Tibial nerve (tissue), 4 donors: Measurements from ENCODE around the gene MAP1LC3B. TPM values are rescaled to one million over a fixed set of nuclear protein-coding genes. Genes with fewer than 3 reads are reported as not detected.
"Not testable (repeated sequence)": the region's sequence is repeated elsewhere in the genome, so short reads cannot be mapped to it uniquely, and the experiment has no call there.

Experiments used
- DNase-seq, 2 donors: peaks; one replicate each; pipeline ENCODE4 v3.0.0-alpha.2; 2019; ENCODE audit warnings: low spot score in 2 of 2
- H3K27ac ChIP-seq, 4 donors: fragments of 200-600 bp; sonication (generic) in 3 of 4; one replicate each; pipeline ENCODE4 v1.5.1; 2017 to 2019; ENCODE audit warnings: mild to moderate bottlenecking in 1 of 4
- H3K27me3 ChIP-seq, 2 donors: fragments of 200-600 bp; sonication (generic) in 1 of 2; one replicate each; pipeline versions ENCODE4 v1.5.1 to v1.6.0; 2017 to 2019
- H3K36me3 ChIP-seq, 3 donors: fragments of 200-600 bp; sonication (generic); one replicate each; pipeline ENCODE4 v1.5.1; 2018 to 2019
- H3K4me1 ChIP-seq, 4 donors: fragments of 200-600 bp; sonication (generic) in 3 of 4; one replicate each; pipeline ENCODE4 v1.5.1; 2017 to 2019
- H3K4me3 ChIP-seq, 4 donors: fragments of 200-600 bp; sonication (generic) in 3 of 4; one replicate each; pipeline ENCODE4 v1.5.1; 2017 to 2019; ENCODE audit warnings: mild to moderate bottlenecking in 1 of 4, moderate library complexity in 1 of 4
- H3K9me3 ChIP-seq, 4 donors: fragments of 200-600 bp; sonication (generic) in 3 of 4; one replicate each; pipeline ENCODE4 v1.5.1; 2017 to 2019
- CTCF ChIP-seq, 5 experiments: fragments of 200-600 bp in 3 of 5; fragments of 450-650 bp in 2 of 5; sonication (generic) in 3 of 5; IDR thresholded peaks; one replicate each; pipeline ENCODE4 v1.5.1; 2016 to 2019; ENCODE audit warnings: antibody characterized with exemption in 5 of 5, mild to moderate bottlenecking in 3 of 5, moderate library complexity in 2 of 5
- EP300 ChIP-seq, 2 donors: sonication (generic); formaldehyde crosslinking; IDR thresholded peaks; one replicate each; pipeline ENCODE4 v1.6.1; 2017; ENCODE audit warnings: antibody characterized with exemption in 2 of 2, mild to moderate bottlenecking in 1 of 2
- POLR2A ChIP-seq, 2 donors: fragments of 450-650 bp; IDR thresholded peaks; one replicate each; pipeline ENCODE4 v1.6.1; 2017; ENCODE audit warnings: antibody characterized with exemption in 2 of 2, mild to moderate bottlenecking in 2 of 2, moderate library complexity in 2 of 2
- WGBS, 2 donors: methylation state at CpG; one replicate each; pipeline ENCODE4 v1.1.5; 2018; 5-methylcytosine and 5-hydroxymethylcytosine counted together
- total RNA-seq, 4 donors: library from RNA; depleted of rRNA; stranded (reverse); fragments of >200 nt; gene quantifications; one replicate each; pipeline ENCODE4 v1.1.0, GENCODE V29; 2016

Gene MAP1LC3B
- total RNA-seq, 4 donors from 2014 or later = 60.9 to 78.1 (median 68.2) TPM

- TF ChIP-seq EP300 (IDR thresholded peaks at IDR 0.05) = no peak
- TF ChIP-seq CTCF (IDR thresholded peaks at IDR 0.05) = no peak
- no peak for TF ChIP-seq POLR2A (IDR thresholded peaks at IDR 0.05)
- Histone ChIP-seq H3K9me3 (no peaks in the 10 kb centered on the region), H3K27me3 (no peaks in the 10 kb centered on the region), H3K27ac (no peak overlapping the region), H3K36me3 (no peaks in the 10 kb centered on the region), H3K4me3 (no peak overlapping the region), H3K4me1 (peaks cover 0 to 54% (median 31%) of the 10 kb centered on the region in 4 donors)
- 93 to 95% methylated on average over 13 of the region's 13 CpGs for WGBS, 2 donors
- no peak for DNase-seq
These were observed 17.8 kb upstream of the MAP1LC3B start for GRCh38 chr16:87374313-87374712.

GRCh38 chr16:87375426-87376135 is 16.6 kb upstream of the MAP1LC3B start:
- Histone ChIP-seq H3K4me3 (no peak overlapping the region), H3K36me3 (no peaks in the 10 kb centered on the region), H3K4me1 (peaks cover 0 to 53% (median 32%) of the 10 kb centered on the region in 4 donors), H3K27ac (peak overlapping the region in 2 of 4 donors; percentile 64 to 77), H3K9me3 (no peaks in the 10 kb centered on the region), H3K27me3 (no peaks in the 10 kb centered on the region)
- no peak for DNase-seq
- WGBS, 2 donors = 42 to 56% methylated on average over 9 of the region's 9 CpGs
- TF ChIP-seq CTCF (IDR thresholded peaks at IDR 0.05) = no peak
- no peak for TF ChIP-seq POLR2A (IDR thresholded peaks at IDR 0.05)
- no peak for TF ChIP-seq EP300 (IDR thresholded peaks at IDR 0.05)

GRCh38 chr16:87376660-87377059 is 15.5 kb upstream of the MAP1LC3B start:
- TF ChIP-seq POLR2A (IDR thresholded peaks at IDR 0.05) (no peak), CTCF (IDR thresholded peaks at IDR 0.05) (no peak)
- H3K4me3 ChIP-seq = no peak overlapping the region
- no peaks in the 10 kb centered on the region for H3K36me3 ChIP-seq
- H3K27ac ChIP-seq = peak overlapping the region in 1 of 4 donors; percentile 77
- H3K27me3 ChIP-seq = no peaks in the 10 kb centered on the region
- 86 to 92% methylated on average over 6 of the region's 6 CpGs for WGBS, 2 donors
- H3K4me1 ChIP-seq = peaks cover 0 to 53% (median 40%) of the 10 kb centered on the region in 4 donors
- H3K9me3 ChIP-seq = no peaks in the 10 kb centered on the region
- DNase-seq = no peak

- not testable (repeated sequence) for H3K36me3 ChIP-seq, DNase-seq, H3K27me3 ChIP-seq, H3K4me3 ChIP-seq, H3K9me3 ChIP-seq
- Histone ChIP-seq H3K27ac (peak overlapping the region in 1 of 4 donors; percentile 11), H3K4me1 (peaks cover 0 to 62% (median 47%) of the 10 kb centered on the region in 4 donors)
- peak in 1 of 2 donors; percentile 6 for TF ChIP-seq EP300 (IDR thresholded peaks at IDR 0.05)
- 86 to 97% methylated on average over 3 of the region's 3 CpGs for WGBS, 2 donors
These were observed 12.8 kb upstream of the MAP1LC3B start for GRCh38 chr16:87379312-87379752.

GRCh38 chr16:87380403-87380802 is 11.7 kb upstream of the MAP1LC3B start:
- peak overlapping the region in 1 of 4 donors; percentile 98 for H3K4me3 ChIP-seq
- H3K27ac ChIP-seq = peak overlapping the region; percentile 13 to 96 (median 92)
- 77 to 82% methylated on average over 10 of the region's 10 CpGs for WGBS, 2 donors
- no peaks in the 10 kb centered on the region for H3K9me3 ChIP-seq
- no peaks in the 10 kb centered on the region for H3K27me3 ChIP-seq
- no peaks in the 10 kb centered on the region for H3K36me3 ChIP-seq
- H3K4me1 ChIP-seq = peaks cover 0 to 63% (median 47%) of the 10 kb centered on the region in 4 donors
- DNase-seq = no peak
- TF ChIP-seq EP300 (IDR thresholded peaks at IDR 0.05) = no peak
- no peak for TF ChIP-seq CTCF (IDR thresholded peaks at IDR 0.05)
- no peak for TF ChIP-seq POLR2A (IDR thresholded peaks at IDR 0.05)
